ENCODE measurements around the gene FCRLB. TPM values are rescaled to one million over a fixed set of nuclear protein-coding genes. Genes with fewer than 3 reads are reported as not detected.

The FCRLB gene
- total RNA-seq, 1 donor from 2014 or later: 0.36 TPM

DNA sequence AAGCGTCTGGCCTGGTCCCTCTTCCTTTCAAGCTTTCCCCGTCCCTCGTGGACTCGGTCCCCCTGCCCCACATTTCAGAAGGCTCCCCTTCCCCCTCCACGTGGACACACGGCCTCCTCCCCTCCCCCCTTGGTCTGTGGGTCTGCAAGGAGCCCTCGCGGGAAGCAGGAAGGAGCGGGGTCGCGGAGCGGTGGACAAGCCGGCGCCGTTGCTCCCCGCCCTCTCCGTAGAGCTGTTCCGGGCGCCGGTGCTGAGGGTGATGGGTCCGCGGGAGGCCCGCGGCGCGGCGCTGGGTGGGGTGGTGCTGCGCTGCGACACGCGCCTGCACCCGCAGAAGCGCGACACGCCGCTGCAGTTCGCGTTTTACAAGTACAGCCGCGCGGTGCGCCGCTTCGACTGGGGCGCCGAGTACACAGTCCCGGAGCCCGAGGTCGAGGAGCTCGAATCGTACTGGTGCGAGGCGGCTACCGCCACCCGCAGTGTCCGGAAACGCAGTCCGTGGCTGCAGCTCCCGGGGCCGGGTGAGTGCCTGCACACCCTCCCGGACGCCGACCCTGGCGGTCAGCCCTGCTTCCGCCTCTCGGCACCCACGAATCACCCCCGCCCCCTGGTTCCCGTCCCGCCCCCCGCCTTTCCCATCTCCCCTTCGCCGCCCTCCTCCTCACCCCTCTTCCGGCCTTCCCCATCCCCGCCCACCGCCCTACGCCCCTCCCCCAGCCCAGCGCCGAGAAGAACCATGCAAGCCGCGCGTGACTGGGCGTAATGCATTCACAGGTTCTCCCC, 5.3 kb downstream of the FCRLB start:
- Mint-ChIP-seq H3K4me3 (ENCODE audit: unreplicated experiment) (peak overlapping the region; percentile 89), H3K36me3 (ENCODE audit: low read depth, unreplicated experiment) (no peaks in the 10 kb centered on the region), H3K4me1 (ENCODE audit: unreplicated experiment) (peaks cover 12% of the 10 kb centered on the region), H3K27ac (ENCODE audit: unreplicated experiment) (no peak overlapping the region), H3K27me3 (ENCODE audit: unreplicated experiment) (peaks cover 23% of the 10 kb centered on the region), H3K9me3 (ENCODE audit: unreplicated experiment) (no peaks in the 10 kb centered on the region)
- TF ChIP-seq, protein P1, sequence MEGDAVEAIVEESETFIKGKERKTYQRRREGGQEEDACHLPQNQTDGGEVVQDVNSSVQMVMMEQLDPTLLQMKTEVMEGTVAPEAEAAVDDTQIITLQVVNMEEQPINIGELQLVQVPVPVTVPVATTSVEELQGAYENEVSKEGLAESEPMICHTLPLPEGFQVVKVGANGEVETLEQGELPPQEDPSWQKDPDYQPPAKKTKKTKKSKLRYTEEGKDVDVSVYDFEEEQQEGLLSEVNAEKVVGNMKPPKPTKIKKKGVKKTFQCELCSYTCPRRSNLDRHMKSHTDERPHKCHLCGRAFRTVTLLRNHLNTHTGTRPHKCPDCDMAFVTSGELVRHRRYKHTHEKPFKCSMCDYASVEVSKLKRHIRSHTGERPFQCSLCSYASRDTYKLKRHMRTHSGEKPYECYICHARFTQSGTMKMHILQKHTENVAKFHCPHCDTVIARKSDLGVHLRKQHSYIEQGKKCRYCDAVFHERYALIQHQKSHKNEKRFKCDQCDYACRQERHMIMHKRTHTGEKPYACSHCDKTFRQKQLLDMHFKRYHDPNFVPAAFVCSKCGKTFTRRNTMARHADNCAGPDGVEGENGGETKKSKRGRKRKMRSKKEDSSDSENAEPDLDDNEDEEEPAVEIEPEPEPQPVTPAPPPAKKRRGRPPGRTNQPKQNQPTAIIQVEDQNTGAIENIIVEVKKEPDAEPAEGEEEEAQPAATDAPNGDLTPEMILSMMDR (IDR thresholded peaks at IDR 0.05; ENCODE audit: unreplicated experiment): no peak
- DNase-seq (ENCODE audit: low spot score): peak; percentile 68

DNA sequence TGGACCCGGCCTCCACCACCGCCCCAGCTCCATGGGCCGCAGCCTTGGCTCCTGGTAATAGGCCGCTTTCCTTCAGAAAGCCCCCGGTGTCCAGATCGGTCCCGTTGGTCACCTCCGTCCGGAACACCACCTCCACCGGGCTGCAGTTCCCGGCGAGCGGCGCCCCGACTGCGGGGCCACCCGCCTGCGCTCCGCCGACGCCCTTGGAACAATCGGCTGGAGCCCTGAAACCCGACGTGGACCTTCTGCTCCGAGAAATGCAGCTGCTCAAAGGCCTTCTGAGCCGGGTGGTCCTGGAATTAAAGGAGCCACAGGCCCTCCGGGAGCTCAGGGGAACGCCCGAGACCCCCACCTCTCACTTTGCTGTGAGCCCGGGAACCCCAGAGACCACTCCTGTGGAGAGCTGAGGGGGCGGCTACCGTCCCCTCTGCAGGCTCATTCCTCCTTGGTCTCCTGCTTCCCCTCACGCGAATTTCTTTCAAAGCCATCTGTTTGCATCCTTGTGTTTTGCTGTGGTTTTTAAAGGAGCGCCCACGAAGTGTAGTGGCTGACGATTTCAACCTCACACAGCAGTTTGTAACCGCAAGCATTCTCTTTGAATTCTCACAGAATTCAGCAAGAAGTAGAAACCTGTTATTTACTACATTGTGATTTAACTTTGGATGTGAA, 6.0 kb downstream of the FCRLB start:
- TF ChIP-seq, protein P1 (IDR thresholded peaks at IDR 0.05; ENCODE audit: unreplicated experiment): no peak
- no peak for DNase-seq (ENCODE audit: low spot score)
- H3K36me3 Mint-ChIP-seq (ENCODE audit: low read depth, unreplicated experiment): no peaks in the 10 kb centered on the region
- H3K27ac Mint-ChIP-seq (ENCODE audit: unreplicated experiment): peak overlapping the region; percentile 61
- no peaks in the 10 kb centered on the region for H3K9me3 Mint-ChIP-seq (ENCODE audit: unreplicated experiment)
- peak overlapping the region; percentile 91 for H3K4me3 Mint-ChIP-seq (ENCODE audit: unreplicated experiment)
- peaks cover 12% of the 10 kb centered on the region for H3K4me1 Mint-ChIP-seq (ENCODE audit: unreplicated experiment)
- peaks cover 17% of the 10 kb centered on the region for H3K27me3 Mint-ChIP-seq (ENCODE audit: unreplicated experiment)

DNA sequence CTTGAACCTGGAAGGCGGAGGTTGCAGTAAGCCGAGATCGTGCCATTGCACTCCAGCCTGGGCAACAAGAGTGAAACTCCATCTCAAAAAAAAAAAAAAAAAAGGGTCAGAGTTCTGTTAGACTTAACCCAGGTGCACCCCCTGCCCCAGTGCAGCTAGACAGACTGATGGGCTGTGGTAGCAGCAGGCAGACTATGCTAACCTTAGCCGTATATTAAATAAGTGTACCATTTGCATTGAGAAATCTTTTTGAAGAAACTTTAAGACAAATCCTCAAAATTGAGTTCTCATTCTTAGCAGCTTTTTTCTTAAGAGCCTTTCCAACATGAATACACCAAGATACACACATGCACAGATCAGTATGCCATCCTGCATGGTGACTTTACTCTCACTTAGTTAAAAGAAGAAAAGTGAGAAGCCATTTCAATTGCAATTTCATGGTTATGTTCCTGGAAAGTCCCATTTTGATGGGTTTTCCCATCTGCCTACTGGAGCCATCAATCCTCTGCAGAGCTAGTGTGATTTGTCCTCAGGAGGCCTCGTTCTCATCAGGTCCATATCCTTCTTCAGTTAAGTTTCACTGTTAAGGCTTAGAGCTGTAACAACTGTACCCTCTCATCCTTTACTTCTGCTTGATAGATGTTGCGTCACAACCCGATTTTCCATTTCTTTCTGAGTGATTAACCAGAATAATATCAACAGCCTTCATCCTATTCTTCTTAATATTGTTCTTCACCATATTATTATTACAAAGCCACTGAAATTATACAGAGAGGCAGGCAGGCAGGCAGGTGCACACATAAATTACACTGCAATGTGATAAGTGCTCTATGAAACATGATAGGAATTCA, 7.3 kb downstream of the FCRLB start:
- no peak overlapping the region for H3K27ac Mint-ChIP-seq (ENCODE audit: unreplicated experiment)
- no peaks in the 10 kb centered on the region for H3K9me3 Mint-ChIP-seq (ENCODE audit: unreplicated experiment)
- peaks cover 12% of the 10 kb centered on the region for H3K4me1 Mint-ChIP-seq (ENCODE audit: unreplicated experiment)
- peaks cover 15% of the 10 kb centered on the region for H3K27me3 Mint-ChIP-seq (ENCODE audit: unreplicated experiment)
- H3K4me3 Mint-ChIP-seq (ENCODE audit: unreplicated experiment): no peak overlapping the region
- no peak for DNase-seq (ENCODE audit: low spot score)
- TF ChIP-seq, protein P1 (IDR thresholded peaks at IDR 0.05; ENCODE audit: unreplicated experiment): no peak
- no peaks in the 10 kb centered on the region for H3K36me3 Mint-ChIP-seq (ENCODE audit: low read depth, unreplicated experiment)

DNA sequence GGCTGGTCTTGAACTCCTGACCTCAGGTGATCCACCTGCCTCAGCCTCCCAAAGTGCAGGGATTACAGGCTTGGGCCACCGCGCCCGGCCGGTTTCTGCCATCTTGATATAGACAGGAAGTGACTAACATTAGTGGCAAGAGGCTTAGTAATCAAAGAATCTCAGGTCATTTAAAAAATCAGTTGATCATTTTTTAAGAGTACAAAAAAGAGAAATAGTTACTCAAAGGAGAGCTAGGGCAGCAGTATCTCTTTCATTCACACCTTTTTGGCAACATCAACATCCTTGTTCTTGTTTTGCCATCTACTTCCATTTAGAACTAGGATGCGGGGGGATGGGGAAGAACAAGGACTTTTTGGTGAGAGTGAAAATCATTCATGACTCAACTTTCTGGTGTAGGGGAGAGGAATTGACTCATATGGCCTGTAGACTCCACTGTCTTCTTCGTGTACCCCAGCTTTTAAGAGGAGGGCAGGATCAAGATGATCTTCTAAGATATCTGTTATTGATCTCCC, 8.8 kb downstream of the FCRLB start:
- no peak overlapping the region for H3K27ac Mint-ChIP-seq (ENCODE audit: unreplicated experiment)
- H3K4me1 Mint-ChIP-seq (ENCODE audit: unreplicated experiment): peaks cover 8% of the 10 kb centered on the region
- H3K9me3 Mint-ChIP-seq (ENCODE audit: unreplicated experiment): no peaks in the 10 kb centered on the region
- H3K4me3 Mint-ChIP-seq (ENCODE audit: unreplicated experiment): no peak overlapping the region
- TF ChIP-seq, protein P1 (IDR thresholded peaks at IDR 0.05; ENCODE audit: unreplicated experiment): no peak
- DNase-seq (ENCODE audit: low spot score): no peak
- H3K27me3 Mint-ChIP-seq (ENCODE audit: unreplicated experiment): peaks cover 13% of the 10 kb centered on the region
- H3K36me3 Mint-ChIP-seq (ENCODE audit: low read depth, unreplicated experiment): no peaks in the 10 kb centered on the region
